T-helper 2 cell treated with Interferon-gamma antibody and Interleukin-4, amounts not matched to agents 5 μg/mL and 100 μg/mL, for 36 hours (primary cell): ENCODE results near the gene SELPLG.
"Not testable (repeated sequence)": the region's sequence is repeated elsewhere in the genome, so short reads cannot be mapped to it uniquely, and the experiment has no call there.

Experiments used
- DNase-seq: peaks from one replicate; pipeline ENCODE4 v3.0.0; 2021; ENCODE audit warnings: low spot score
- H3K27ac Mint-ChIP-seq: one replicate; pipeline ENCODE4 v1.8.0; 2021; ENCODE audit warnings: mild to moderate bottlenecking, mixed read lengths
- H3K27me3 Mint-ChIP-seq: one replicate; pipeline ENCODE4 v1.8.0; 2021; ENCODE audit warnings: low read depth, mixed read lengths
- H3K36me3 Mint-ChIP-seq: one replicate; pipeline ENCODE4 v1.8.0; 2021; ENCODE audit warnings: low read depth, mixed read lengths
- H3K4me1 Mint-ChIP-seq: one replicate; pipeline ENCODE4 v1.8.0; 2021; ENCODE audit warnings: low read depth, mixed read lengths
- H3K4me3 Mint-ChIP-seq: one replicate; pipeline ENCODE4 v1.8.0; 2022; ENCODE audit warnings: mild to moderate bottlenecking, moderate library complexity, mixed read lengths
- H3K9me3 Mint-ChIP-seq: one replicate; pipeline ENCODE4 v1.8.0; 2021; ENCODE audit warnings: mixed read lengths

SELPLG gene

DNA sequence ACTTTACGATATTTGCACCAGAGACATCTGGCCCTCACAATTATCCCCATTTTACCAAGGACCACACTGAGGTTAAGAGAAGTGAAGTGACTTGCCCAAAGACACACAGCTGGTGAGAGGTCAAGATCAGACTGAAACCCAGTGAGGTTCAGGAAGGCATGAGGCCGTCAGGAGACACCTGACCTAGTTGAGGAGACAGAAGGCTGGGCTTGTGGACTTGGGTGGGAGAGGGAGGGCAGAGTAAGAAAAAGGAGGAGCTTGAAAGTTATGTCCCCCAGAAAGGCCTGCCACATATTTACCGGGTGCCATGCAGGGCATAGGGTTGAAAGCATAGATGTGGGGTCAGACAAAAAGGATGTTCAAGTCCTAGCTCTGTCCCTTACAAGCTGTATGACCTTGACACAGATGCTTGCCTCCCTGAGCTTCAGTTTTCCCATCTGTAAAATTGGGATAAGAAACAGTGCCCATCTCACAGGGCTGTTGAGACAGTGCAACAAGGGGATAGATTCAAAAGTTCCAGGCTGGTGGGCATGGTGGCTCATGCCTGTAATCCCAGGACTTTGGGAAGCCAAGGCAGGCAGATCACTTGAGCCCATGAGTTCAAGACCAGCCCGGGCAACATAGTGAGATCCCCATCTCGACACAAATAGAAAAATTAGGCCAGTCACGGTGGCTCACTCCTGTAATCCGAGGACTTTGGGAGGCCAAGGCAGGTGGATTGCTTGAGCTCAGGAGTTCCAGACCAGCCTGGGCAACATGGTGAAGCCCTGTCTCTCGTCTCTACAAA, 6.4 kb downstream of the SELPLG start:
- H3K27me3 Mint-ChIP-seq, result no peaks in the 10 kb centered on the region
- H3K4me3 Mint-ChIP-seq, result peak overlapping the region; percentile 59
- H3K27ac Mint-ChIP-seq, result peak overlapping the region; percentile 68
- H3K4me1 Mint-ChIP-seq, result peaks cover 42% of the 10 kb centered on the region
- no peak for DNase-seq
- no peaks in the 10 kb centered on the region for H3K9me3 Mint-ChIP-seq
- H3K36me3 Mint-ChIP-seq, result peaks cover 78% of the 10 kb centered on the region

- Mint-ChIP-seq H3K9me3 (no peaks in the 10 kb centered on the region), H3K4me3 (no peak overlapping the region), H3K27me3 (no peaks in the 10 kb centered on the region), H3K27ac (peak overlapping the region; percentile 4), H3K36me3 (peaks cover 75% of the 10 kb centered on the region), H3K4me1 (peaks cover 38% of the 10 kb centered on the region)
- no peak for DNase-seq
These were observed 8.5 kb downstream of the SELPLG start for GRCh38 chr12:108625228-108625627.

- H3K4me1 Mint-ChIP-seq, result peaks cover 34% of the 10 kb centered on the region
- H3K27me3 Mint-ChIP-seq, result no peaks in the 10 kb centered on the region
- DNase-seq, result no peak
- H3K9me3 Mint-ChIP-seq, result no peaks in the 10 kb centered on the region
- no peak overlapping the region for H3K27ac Mint-ChIP-seq
- no peak overlapping the region for H3K4me3 Mint-ChIP-seq
- peaks cover 67% of the 10 kb centered on the region for H3K36me3 Mint-ChIP-seq
These were observed 10.1 kb downstream of the SELPLG start for GRCh38 chr12:108623577-108623976.

DNA sequence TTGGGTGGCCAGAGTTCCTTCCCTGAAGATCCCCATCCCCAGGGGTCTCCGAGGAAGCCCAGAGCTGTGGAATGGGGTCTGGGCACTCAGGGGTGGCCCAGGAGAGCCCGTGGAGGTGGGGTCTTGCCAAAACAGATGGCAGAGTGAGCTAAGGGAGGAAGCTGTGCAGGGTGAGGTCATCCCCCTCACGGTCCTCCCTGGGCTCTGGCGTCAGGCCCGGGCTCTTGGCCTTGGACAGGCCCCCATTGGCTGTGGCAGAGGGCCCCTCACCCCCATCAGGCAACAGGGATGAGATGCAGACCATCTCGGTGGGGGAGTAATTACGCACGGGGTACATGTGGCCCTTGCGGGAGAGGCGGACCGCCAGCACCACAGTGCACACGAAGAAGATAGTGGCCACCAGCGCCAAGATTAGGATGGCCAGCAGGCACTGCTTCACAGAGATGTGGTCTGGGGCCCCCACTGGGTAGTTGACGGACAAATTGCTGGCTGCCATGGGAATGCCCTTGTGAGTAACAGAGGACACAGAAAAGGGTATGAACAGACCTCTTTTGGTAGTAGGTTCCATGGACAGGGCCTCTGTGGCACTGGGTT, 10.7 kb downstream of the SELPLG start:
- Mint-ChIP-seq H3K4me3 (no peak overlapping the region), H3K36me3 (peaks cover 66% of the 10 kb centered on the region), H3K27ac (no peak overlapping the region), H3K27me3 (no peaks in the 10 kb centered on the region), H3K9me3 (no peaks in the 10 kb centered on the region), H3K4me1 (peaks cover 35% of the 10 kb centered on the region)
- DNase-seq, result no peak

GRCh38 chr12:108622421-108622820, 11.3 kb downstream of the SELPLG start:
- Mint-ChIP-seq H3K4me1 (peaks cover 35% of the 10 kb centered on the region), H3K36me3 (peaks cover 69% of the 10 kb centered on the region), H3K27ac (peak overlapping the region; percentile 95), H3K4me3 (peak overlapping the region; percentile 18), H3K27me3 (no peaks in the 10 kb centered on the region), H3K9me3 (no peaks in the 10 kb centered on the region)
- no peak for DNase-seq

DNA sequence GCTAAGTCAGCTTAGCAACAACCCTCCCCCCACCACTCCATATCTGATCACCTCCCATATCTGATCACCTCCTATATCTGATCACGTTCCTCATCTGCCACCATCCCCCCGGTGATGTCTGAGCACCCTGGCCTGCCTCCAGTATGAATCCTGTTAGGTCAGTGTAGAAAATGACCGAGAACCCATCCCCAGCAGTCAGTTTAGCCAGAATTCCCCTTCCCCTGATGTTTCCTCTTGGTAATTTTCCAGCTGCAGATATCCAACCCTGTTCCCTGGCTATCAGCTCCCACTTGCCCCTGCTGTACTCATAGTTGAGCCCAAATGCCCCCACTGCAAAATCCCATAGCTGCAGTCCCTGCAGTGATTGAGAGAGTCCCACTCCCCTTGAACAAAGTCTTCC, 12.5 kb downstream of the SELPLG start:
- Mint-ChIP-seq H3K27me3 (no peaks in the 10 kb centered on the region), H3K4me1 (peaks cover 42% of the 10 kb centered on the region), H3K9me3 (peaks cover 6% of the 10 kb centered on the region), H3K27ac (peak overlapping the region; percentile 18), H3K36me3 (peaks cover 75% of the 10 kb centered on the region), H3K4me3 (no peak overlapping the region)
- DNase-seq, result no peak

DNA sequence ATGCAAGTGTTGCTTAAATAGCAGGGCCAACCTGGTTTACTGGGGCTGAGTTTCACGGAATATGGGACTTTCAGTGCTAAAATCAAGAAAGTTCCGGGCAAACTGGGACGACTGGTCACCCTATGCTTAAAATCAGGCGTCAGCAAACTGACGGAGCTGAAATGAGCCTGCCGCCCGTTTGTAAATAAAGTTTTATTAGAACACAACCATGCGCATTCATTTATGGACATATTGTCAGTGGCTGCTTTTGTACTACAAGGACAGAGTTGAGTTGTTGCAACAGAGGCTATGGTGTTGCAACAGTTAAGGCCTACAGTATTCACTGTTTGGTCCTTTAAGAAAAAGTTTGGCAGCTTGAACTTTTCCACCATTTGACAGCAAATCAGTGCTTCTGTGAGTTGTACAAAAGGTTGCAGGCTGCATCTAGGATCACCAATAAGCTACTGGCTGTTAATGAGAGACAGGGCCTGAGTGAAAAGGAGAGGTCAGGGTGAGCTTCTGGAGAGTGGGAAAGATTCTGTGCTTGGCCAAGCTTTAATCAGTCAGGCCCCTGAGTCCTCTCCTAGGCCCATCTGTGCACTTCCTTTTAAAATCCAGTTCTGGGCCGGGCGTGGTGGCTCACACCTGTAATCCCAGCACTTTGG, 13.3 kb downstream of the SELPLG start:
- Mint-ChIP-seq H3K27me3 (no peaks in the 10 kb centered on the region), H3K9me3 (peaks cover 12% of the 10 kb centered on the region), H3K27ac (no peak overlapping the region), H3K36me3 (peaks cover 75% of the 10 kb centered on the region), H3K4me3 (no peak overlapping the region), H3K4me1 (peaks cover 38% of the 10 kb centered on the region)
- DNase-seq, result no peak

GRCh38 chr12:108619369-108620160, 14.1 kb downstream of the SELPLG start:
- H3K27ac Mint-ChIP-seq, result no peak overlapping the region
- no peak overlapping the region for H3K4me3 Mint-ChIP-seq
- H3K27me3 Mint-ChIP-seq, result no peaks in the 10 kb centered on the region
- peaks cover 35% of the 10 kb centered on the region for H3K4me1 Mint-ChIP-seq
- DNase-seq, result no peak
- H3K36me3 Mint-ChIP-seq, result peaks cover 73% of the 10 kb centered on the region
- peaks cover 12% of the 10 kb centered on the region for H3K9me3 Mint-ChIP-seq

DNA sequence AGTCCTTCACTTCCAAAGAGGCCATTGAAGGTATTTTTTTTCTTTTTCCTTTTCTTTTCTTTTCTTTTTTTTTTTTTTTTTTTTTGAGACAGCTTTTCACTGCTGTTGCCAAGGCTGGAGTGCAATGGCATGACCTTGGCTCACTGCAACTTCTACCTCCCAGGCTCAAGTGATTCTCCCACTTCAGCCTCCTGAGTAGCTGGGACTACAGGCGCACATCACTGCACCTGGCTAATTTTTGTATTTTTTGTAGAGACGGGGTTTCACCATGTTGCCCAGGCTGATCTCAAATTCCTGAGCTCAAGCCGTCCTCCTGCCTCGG, 14.8 kb downstream of the SELPLG start:
- peak overlapping the region; percentile 84 for H3K27ac Mint-ChIP-seq
- peaks cover 72% of the 10 kb centered on the region for H3K36me3 Mint-ChIP-seq
- DNase-seq, H3K4me3 Mint-ChIP-seq, H3K27me3 Mint-ChIP-seq: not testable (repeated sequence)
- H3K4me1 Mint-ChIP-seq, result peaks cover 37% of the 10 kb centered on the region
- H3K9me3 Mint-ChIP-seq, result peaks cover 12% of the 10 kb centered on the region

GRCh38 chr12:108618079-108618952, 15.4 kb downstream of the SELPLG start:
- Mint-ChIP-seq H3K36me3 (peaks cover 67% of the 10 kb centered on the region), H3K27me3 (no peaks in the 10 kb centered on the region), H3K9me3 (peaks cover 12% of the 10 kb centered on the region), H3K4me3 (peak overlapping the region; percentile 3), H3K27ac (peak overlapping the region; percentile 84), H3K4me1 (peaks cover 36% of the 10 kb centered on the region)
- DNase-seq, result peak; percentile 74

GRCh38 chr12:108616941-108617858, 16.5 kb downstream of the SELPLG start:
- peak; percentile 90 for DNase-seq
- Mint-ChIP-seq H3K9me3 (peaks cover 12% of the 10 kb centered on the region), H3K27me3 (no peaks in the 10 kb centered on the region), H3K27ac (peak overlapping the region; percentile 85), H3K4me1 (peaks cover 32% of the 10 kb centered on the region), H3K4me3 (peak overlapping the region; percentile 59), H3K36me3 (peaks cover 55% of the 10 kb centered on the region)

- peaks cover 47% of the 10 kb centered on the region for H3K36me3 Mint-ChIP-seq
- H3K27ac Mint-ChIP-seq, result peak overlapping the region; percentile 34
- H3K4me3 Mint-ChIP-seq, result no peak overlapping the region
- H3K4me1 Mint-ChIP-seq, result peaks cover 31% of the 10 kb centered on the region
- H3K9me3 Mint-ChIP-seq, result peaks cover 12% of the 10 kb centered on the region
- H3K27me3 Mint-ChIP-seq, result no peaks in the 10 kb centered on the region
- no peak for DNase-seq
These were observed 17.3 kb downstream of the SELPLG start for GRCh38 chr12:108616359-108616758.
